NCI-H1105 treated with DMSO at 0.1 percent for 48 hours (cell line): ENCODE measurements around the gene PTPRD.
"Not testable (repeated sequence)": the region's sequence is repeated elsewhere in the genome, so short reads cannot be mapped to it uniquely, and the experiment has no call there.

Experiments used
- DNase-seq: peaks from one replicate; lab custom pipeline; 2025; lab: John Stamatoyannopoulos, UW

PTPRD gene

DNA sequence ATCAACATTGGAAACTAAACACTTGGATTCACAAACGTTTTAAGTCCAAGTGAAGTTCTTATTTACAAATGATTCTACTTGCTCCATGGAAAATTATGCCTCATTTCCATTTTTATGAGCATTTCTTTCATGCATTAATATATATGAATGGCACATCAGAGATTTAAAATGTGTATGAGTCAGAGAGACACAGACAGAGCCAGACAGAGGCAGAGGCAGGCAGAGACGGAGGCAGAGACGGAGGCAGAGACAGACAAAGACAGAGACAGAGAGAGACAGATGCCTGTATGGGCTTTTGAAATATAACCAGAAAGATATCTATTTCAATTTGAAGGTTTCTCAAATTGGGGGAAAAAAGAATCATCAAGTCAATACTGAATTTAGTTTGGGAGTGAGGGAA, 649.0 kb downstream of the PTPRD start:
- DNase-seq: no peak

DNA sequence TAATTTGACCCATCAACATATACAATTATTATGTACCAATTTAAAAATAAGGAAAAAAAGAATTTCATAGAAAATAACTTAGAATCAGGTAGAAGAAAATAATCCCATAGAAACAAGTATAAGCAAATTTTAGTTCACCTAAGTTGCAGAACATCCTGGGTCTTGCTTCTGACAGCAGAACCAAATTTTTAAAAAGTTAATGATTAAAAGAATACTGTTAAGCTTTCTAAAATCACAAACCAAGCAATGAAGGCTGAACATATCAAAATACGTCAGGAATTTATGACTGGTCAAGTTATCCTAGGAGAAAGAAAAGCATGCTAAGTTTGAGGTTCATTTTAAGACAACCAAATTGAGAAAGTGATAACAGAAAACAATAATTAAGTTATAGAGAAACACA, 650.9 kb downstream of the PTPRD start:
- no peak for DNase-seq

DNA sequence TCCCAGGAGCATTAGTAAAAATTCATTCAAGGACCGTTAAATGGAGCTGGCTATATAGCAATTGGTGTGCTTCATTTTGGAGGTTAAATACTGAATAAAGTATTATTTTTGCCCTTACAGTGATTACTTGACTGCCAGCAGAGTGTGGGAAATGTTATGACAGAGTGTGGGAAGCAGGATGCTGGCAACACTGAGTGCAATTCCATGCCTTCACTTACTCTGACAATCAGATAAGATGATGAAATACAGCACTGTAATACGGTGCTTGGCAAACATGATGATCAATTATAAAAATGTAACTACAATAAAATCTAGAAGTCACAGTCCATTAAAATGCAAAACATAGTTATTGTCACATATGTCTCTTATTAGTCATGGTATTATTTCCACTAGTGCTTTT, 651.3 kb downstream of the PTPRD start:
- DNase-seq: no peak

DNA sequence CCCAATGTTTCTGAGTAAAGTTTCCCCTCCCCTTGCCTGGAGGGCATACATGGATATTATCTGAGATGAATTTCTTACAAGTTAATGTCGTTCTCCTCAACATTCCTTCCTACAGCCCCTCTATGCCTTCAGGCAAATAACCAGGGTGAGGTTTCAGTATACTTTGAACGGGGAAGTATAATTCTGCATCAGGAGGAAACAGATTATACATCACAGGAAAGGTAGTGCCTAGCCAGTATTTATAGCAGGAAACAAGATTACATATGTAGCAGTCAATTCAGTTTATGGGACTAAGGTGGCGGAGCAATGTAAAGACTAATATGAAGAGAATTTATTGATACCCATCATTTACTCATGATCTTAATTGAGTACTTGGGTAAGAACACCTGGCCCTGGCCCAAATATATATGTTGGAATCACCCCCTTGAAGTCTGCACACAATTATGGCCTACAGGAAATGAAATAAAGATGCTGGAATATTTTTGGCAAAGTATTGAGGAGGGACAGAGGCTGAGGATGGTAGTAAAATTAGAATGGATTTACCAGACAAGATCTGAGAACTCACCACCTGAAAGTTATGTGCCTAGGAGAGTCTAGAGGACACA, 661.1 kb downstream of the PTPRD start:
- no peak for DNase-seq

DNA sequence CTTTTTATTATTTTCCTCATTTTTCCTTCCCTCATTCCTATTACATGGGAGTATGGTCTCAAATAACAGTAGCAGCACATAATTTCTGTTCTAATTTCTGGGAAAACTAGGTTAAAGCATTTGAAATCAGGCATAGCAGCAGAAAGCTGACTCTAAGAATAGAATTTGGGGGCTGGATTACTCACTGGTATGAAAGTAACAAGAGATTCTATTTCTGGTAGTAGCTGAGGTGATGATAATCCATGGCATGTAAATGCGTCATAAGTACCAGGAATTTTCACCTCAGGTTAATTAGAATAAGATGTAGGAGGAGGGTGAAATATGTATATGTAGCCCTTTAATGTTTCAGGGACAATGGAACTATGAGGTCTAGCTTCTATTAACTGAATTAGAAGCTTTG, 662.0 kb downstream of the PTPRD start:
- DNase-seq: no peak

DNA sequence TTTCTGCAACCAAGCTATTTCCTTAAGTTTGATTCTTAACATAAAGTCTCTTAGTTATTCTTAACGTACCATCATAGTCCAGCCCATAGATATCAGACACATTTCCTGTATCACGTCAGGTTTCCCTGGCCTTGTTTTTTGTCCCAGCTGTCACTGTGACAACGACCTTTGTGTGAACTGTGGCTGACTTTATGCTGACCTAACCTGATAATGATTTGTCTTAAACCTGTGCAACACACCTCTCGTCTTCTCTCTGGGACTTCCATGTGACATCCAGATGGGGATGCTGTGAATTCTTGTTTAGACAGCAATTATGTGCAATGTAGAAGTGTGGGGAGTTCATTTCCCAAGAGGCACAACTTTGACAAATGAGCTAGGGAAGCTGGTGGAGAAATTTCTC, 662.8 kb downstream of the PTPRD start:
- DNase-seq: no peak

DNA sequence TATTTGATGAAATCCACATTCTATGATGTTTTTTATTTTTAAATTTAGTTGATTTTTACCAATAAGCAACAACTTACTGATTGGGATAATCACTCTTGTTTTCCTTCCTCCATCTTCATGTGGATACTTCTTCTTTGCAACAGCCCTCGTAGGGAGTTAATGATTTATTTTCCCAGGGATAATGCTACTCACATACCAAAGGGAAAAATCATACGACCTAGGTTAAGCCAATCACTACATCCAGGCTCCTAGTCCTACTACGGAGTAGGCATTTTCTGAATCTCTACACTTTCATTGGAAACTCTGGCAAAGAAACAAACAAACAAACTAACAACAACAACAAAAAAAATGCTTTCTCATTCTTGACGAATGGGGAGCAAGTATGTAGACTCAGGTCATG, 663.4 kb downstream of the PTPRD start:
- DNase-seq: no peak

DNA sequence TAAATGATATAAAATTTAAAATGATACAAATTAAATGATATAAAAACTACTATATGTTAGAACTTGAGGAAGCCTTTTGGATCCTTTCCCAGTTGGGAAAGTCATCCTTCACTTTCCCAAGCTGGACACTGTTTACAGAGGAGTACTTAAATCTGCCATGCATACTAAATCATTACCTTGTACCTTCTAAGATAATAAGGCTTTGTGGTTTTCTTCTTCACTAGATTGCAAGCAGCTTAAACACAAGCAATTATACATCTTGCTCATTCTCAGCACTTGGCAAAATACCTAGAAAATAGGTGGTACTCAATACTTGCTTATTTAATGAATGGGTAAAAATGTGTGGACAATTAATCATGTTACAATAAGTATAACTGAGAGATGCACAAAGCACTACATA, 666.8 kb downstream of the PTPRD start:
- DNase-seq: peak; percentile 36

DNA sequence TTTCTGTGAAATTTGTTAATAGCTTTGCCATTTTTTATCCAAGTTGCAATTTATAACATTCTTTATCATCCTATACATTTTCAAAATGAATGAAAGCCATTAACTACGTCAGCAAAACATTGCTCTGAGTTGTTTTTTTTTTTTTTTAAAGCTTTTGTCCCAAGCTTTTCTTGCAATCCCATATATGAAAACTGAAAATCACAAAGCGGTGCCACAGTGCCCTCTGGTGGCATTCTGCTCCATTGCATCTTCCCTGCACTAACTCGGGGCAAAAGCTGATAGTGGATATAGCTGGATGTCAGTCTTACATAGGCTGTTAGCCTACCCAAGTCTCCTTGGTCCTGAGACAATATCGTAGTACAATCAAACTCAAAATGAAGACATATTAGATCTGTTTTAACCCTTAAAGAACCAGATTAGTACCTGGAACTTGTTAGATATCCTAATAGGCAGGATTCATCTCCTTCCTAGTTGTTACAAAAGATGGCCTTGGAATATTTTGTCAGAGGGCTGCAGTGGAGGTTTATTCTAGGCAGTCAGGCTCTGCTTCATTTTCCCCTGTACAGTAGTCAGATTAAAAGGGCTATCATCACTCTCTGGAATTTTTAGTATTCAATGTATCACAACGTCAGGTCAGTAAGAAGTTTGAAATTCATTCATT, 669.9 kb downstream of the PTPRD start:
- peak; percentile 75 for DNase-seq

DNA sequence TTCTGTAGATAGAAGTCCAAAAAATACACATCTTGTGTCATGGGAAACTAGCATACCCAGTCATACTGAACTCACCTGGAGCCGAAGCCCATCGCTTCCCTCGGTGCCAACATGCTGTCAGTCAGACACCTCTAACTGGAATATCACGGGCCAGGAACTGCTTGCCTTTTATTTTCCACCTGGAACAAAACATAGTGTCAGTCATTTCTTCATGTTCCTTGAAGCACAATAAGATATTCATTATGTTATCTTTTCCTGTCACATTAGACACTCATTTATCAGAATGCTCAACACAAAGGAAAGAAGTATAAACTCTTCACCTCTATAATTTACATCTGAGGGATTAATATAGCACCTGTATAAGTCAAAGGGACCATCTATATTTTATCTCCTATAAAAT, 674.4 kb downstream of the PTPRD start:
- DNase-seq: no peak

DNA sequence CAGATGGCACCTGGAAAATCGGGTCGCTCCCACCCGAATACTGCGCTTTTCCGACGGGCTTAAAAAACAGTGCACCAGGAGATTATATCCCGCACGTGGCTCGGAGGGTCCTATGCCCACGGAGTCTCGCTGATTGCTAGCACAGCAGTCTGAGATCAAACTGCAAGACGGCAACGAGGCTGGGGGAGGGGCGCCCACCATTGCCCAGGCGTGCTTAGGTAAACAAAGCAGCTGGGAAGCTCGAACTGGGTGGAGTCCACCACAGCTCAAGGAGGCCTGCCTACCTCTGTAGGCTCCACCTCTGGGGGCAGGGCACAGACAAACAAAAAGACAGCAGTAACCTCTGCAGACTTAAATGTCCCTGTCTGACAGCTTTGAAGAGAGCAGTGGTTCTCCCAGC, 681.3 kb downstream of the PTPRD start:
- DNase-seq: not testable (repeated sequence)

DNA sequence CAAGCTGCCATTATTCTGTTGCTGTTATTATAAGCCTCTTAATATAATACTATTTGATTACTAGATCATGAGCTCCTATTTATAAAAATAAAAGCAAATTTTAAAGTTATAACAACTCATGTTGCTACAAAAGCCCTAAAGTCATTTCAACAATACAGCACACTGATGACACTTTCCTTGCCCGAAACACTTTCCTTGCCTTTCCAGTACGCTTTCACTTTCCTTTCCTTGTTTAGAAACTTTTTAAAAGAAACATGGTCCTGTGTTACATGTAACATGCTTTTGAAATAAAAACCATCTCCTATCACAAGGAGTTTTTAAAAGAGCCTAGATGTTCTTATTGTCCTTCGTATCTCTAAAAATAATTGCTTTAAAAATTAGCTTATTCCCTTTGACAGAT, 688.4 kb downstream of the PTPRD start:
- DNase-seq: no peak

DNA sequence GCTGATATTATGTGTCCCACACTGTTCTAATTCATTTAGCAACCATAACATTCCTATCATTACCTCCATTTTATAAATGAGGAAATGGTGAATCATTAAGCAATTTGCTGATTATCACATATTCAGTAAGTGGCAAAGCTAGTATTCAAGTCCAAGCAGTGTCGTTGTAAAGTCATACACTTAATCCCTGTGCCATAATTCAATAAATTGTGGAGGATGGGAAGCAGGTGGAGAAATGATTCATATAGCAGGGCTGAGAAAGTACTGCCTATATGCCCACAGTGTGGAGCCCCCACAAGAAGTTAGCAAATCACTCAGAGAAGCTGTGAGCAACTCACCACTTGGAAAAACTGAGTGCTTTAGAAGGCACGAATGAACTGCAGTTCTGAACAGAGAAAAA, 691.0 kb downstream of the PTPRD start:
- no peak for DNase-seq

DNA sequence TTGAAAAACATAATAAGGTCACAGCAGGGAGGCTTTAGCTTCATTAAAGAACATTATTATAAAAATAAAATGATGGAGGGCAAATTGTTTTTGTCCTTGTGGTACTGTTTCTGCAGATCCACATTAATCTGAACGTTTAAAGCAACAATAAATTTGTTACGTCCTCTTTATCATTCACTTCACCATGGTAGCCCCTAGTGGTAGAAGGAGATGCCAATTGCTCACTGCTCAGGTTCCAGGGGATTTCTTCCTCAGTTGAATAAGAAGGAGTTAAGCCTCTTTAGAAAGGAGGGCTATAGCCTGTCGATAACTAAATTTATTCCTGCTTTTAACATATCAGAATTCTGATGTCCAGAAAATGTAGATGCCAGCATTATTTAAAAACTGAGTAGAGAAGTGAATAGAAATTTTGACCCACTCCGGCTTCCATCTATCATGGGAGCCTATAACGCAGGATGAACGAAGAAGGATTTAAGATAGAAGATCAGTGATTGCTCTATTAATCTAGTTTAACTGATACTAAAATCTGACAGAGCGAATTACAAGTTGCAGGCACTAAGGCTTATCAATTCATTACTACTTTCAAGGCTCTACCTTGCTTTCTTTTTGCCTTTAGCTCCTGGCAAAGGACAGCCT, 692.3 kb downstream of the PTPRD start:
- peak; percentile 25 for DNase-seq

DNA sequence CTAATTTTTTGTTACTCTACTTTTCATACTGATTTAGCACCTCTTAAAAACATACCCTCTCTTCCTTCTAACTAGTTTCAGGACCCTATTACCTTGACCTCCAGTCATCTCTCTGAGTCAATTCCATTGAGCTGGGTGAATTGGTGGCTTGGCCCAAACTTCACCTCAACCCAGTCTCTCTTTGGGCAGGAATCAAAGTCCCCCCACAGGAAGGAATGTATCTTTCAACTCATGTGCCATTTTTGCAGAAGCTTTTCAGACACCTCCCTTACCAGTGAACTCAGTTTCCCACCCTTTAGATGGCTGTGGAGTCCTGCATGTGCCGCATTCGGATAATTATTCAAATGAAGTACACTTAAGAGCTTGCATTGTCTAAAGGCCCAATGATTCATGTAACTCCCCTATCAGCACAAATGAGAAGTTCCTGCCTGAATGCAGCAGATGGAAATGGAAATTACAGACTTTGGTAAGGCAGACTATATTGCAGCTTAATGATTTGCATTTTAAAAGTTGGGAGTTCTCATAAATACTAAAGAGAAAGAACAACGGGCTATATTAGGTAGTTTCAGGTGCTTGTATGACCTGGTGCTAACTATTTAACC, 693.5 kb downstream of the PTPRD start:
- DNase-seq: peak; percentile 21

DNA sequence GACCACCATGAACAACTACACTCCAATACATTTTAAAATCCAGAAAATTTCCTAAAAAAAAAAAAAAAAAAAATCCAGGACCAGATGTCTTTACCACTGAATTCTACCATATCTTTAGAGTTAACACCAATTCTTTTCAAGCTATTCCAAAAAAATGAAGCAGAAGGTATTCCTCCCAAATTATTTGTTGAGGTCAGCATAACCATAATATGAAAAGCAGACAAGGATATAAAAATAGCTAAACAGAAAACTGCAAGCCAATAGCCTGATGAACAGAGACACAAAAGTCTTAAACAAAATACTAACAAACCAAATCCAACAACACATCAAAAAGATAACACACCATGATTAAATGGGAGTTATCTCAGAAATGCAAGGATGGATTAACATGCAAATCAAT, 695.4 kb downstream of the PTPRD start:
- DNase-seq: no peak

DNA sequence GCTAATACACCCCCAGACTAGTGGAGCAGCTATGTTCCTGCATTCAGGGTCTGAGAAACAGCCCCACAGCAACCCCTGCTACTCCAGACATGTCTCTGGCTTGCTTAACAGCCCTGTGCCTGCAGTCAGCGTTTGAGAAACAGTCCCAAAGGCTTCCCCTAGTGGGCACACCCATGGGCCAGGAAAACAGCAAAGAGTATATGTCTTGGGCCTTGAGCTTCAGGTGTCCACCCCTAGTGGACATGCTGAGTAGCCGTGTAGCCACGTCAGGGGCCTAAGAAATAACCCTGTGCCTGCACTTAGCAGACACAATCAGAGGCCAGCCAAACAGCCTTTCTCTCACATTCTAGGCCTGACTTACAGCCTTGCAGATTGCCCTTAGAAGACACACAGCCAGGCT, 698.6 kb downstream of the PTPRD start:
- no peak for DNase-seq

DNA sequence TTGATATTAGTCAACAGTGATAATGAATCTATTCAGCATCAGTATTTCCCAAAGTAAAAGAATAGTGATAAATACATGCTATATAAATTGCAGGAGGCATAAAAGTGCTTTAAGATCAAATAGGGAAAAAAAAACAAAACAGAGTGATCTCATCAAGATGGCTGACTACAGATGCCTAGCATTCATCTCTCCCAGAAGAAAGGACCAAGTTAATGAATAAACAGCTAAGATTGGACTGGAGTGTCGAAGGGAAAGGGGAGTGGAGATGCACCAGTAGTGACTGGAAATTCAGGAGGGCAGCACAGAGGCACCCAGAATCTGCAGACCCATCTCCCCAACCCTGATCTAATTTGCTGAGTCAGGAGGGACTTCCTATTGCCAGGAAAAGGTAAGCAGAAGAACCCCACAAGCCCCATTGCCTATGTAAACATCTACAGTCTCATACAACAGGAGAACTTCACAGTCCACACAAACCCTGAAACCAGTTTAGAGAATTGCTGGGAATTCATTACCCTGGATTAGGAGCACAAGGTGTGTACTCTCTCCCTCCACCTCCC, 699.4 kb downstream of the PTPRD start:
- DNase-seq: no peak

DNA sequence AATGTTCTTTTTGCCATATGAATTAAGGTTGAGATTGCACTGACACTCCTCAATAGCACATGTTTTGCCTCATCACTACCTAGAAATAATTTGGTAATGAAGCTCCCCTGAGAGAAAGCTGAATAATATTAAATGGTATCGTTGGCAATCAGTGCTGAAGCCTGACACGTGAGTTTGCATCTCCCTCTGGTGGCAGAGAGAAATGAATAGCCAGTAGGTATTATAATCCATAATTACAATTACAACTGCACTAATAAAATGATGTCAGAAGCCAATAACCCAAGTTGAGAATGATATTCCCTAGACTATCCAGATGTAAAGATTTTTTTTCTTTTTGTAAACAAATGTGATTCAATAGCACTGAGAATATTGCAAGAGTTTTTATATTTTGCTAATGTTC, 700.3 kb downstream of the PTPRD start:
- DNase-seq: peak; percentile 76

DNA sequence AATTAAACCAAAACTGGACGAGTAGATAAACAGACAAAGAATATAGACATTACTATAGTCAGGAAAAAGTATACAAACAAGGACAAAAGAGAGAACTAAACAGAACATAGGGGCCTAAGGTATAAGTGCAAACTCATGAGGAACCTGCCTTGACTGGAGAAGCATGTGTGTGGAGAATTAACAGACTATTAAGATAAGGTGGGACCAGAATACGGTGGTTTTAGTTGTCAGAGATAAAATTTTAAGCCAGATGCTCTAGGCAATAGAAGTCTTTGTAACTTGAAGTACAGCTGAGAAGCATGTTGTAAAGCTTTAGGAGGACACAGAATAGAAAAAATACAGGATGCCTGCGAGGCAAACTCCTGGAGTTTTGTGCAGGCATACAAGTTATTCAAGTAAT, 707.1 kb downstream of the PTPRD start:
- DNase-seq: no peak

DNA sequence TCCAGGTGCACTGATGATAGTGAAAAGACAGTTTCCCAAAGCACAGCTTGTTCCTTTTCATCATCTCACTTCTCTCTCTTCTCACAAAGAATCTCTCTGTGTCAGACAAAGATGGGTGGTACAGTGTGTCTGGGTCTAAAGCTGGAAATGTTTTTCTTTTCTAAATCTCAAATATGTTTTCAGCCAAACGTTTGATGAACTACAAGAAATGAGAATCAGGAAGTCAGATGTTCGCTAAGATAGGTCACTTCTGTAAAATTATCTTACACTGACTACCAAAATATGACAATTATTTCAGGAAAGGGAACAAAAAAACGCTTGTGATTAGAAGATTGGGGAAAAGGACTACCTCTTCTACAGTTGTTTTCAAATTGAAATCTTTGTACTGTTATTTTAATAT, 708.8 kb downstream of the PTPRD start:
- no peak for DNase-seq

DNA sequence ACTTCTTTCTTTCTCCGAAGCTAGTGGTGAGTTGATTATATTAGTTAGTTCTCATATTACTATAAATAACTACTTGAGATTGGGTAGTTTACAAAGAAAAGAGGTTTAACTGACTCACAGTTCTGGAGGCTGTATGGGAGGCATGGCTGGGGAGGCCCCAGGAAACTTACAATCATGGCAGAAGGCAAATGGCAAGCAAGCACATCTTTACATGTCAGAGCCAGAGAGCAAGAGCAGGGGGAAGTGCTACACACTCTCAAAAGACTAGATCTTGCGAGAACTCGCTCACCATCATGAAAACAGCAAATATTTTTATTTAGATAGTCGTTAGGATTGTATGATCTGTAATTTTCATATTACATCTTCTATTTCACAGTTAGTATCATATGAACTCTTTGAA, 711.2 kb downstream of the PTPRD start:
- DNase-seq: no peak

DNA sequence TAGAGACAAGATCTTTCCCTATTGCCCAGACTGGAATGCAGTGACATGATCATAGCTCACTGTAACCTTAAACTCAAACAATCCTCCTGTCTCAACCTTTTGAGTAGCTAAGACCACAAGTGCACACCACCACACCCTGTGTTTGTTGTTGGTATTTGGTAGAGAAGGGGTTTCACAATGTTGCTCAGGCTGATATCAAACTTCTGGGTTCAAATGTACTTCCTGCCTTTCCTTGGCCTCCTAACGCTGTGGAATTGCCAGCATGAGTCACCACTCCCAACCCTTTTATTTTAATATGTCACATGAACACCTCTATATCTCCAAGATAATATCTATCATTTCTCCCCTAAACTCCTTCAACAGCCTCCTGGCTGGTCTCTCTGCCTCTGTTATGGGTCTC, 719.0 kb downstream of the PTPRD start:
- no peak for DNase-seq
